Prostate gland (tissue), 2 donors: ENCODE measurements around the gene BCAM. TPM values are rescaled to one million over a fixed set of nuclear protein-coding genes. Genes with fewer than 3 reads are reported as not detected.

ENCODE experiments used
- small RNA-seq, 2 donors: library from RNA; depleted of rRNA; stranded (forward); fragments of <200 nt; gene quantifications; one replicate each; pipeline ENCODE3, GENCODE V24; 2016
- total RNA-seq, 2 donors: library from RNA; depleted of rRNA; stranded (reverse); fragments of >200 nt; gene quantifications; one replicate each; pipeline ENCODE4 v1.1.0, GENCODE V29; 2016

Gene BCAM
- total RNA-seq, 2 donors from 2014 or later, result 258 to 501 TPM

Small RNAs within 50 kb of the gene (small RNA-seq; reads per million reads assigned to genes)
- 0 reads per million in 2 donors for gene RF00156

Other genes starting within 250 kb of the BCAM start
- gene IGSF23, start 195.5 kb upstream of the BCAM start, total RNA-seq, result not detected
- gene PVR, start 165.2 kb upstream of the BCAM start, total RNA-seq, result 10 to 100 TPM; 30.1 to 35.6 TPM
- gene CEACAM19, start 137.6 kb upstream of the BCAM start, total RNA-seq, result 1 to 10 TPM; 3.6 to 8.1 TPM
- gene CEACAM16, start 110.0 kb upstream of the BCAM start, total RNA-seq, result not detected
- gene BCL3, start 60.4 kb upstream of the BCAM start, total RNA-seq, result 10 to 100 TPM; 22.6 to 44.0 TPM
- 10 to 100 TPM; 30.1 to 33.6 TPM for gene CBLC, start 31.2 kb upstream of the BCAM start, total RNA-seq
- gene NECTIN2, start 37.2 kb downstream of the BCAM start, total RNA-seq, result 100 to 1,000 TPM; 223 to 279 TPM
- gene TOMM40, start 82.2 kb downstream of the BCAM start, total RNA-seq, result 10 to 100 TPM; 44.9 to 81.3 TPM
- gene APOE, start 96.7 kb downstream of the BCAM start, total RNA-seq, result 100 to 1,000 TPM; 206 to 503 TPM
- gene APOC1, start 105.5 kb downstream of the BCAM start, total RNA-seq, result 10 to 100 TPM in 1 of 2 donors, 1 to 10 TPM in 1; 7.3 to 80.1 TPM
- gene APOC4, start 133.1 kb downstream of the BCAM start, total RNA-seq, result not detected
- gene APOC2, start 136.9 kb downstream of the BCAM start, total RNA-seq, result not detected
- 100 to 1,000 TPM; 102 to 185 TPM for gene CLPTM1, start 146.3 kb downstream of the BCAM start, total RNA-seq
- gene RELB, start 192.4 kb downstream of the BCAM start, total RNA-seq, result 10 to 100 TPM; 11.0 to 13.0 TPM
- 100 to 1,000 TPM in 1 of 2 donors, 10 to 100 TPM in 1; 97.8 to 162 TPM for gene CLASRP, start 229.9 kb downstream of the BCAM start, total RNA-seq